Activated CD4-positive, CD25-positive, alpha-beta regulatory T cell treated with anti-CD3 and anti-CD28 coated beads, Interleukin-2, amount 50 U/mL, for 16 hours (primary cell): ENCODE results near the gene MAPK1.
"Not testable (repeated sequence)": the region's sequence is repeated elsewhere in the genome, so short reads cannot be mapped to it uniquely, and the experiment has no call there.

Experiments
- DNase-seq: peaks from one replicate; pipeline ENCODE4 v3.0.0-alpha.2; 2020; ENCODE audit warnings: low read depth, low spot score

MAPK1 gene

GRCh38 chr22:21882754-21883333 is 15.4 kb upstream of the MAPK1 start:
- not testable (repeated sequence) for DNase-seq

GRCh38 chr22:21881841-21882753 is 14.7 kb upstream of the MAPK1 start:
- DNase-seq = no peak

GRCh38 chr22:21876486-21877176 is 9.2 kb upstream of the MAPK1 start:
- DNase-seq = no peak

GRCh38 chr22:21874953-21875352 is 7.5 kb upstream of the MAPK1 start:
- not testable (repeated sequence) for DNase-seq

- DNase-seq = no peak
Observed at GRCh38 chr22:21873619-21874018, 6.2 kb upstream of the MAPK1 start.

- not testable (repeated sequence) for DNase-seq
Observed at GRCh38 chr22:21872741-21873140, 5.3 kb upstream of the MAPK1 start.

- DNase-seq = no peak
Observed at GRCh38 chr22:21868651-21869050, 1.2 kb upstream of the MAPK1 start.

- DNase-seq = no peak
Observed at GRCh38 chr22:21866833-21867527, 465 bp downstream of the MAPK1 start.

- DNase-seq = no peak
Observed at GRCh38 chr22:21865041-21865440, 2.4 kb downstream of the MAPK1 start.

- DNase-seq = no peak
Observed at GRCh38 chr22:21862386-21863245, 4.8 kb downstream of the MAPK1 start.

GRCh38 chr22:21861851-21862250 is 5.6 kb downstream of the MAPK1 start:
- no peak for DNase-seq

GRCh38 chr22:21861264-21861848 is 6.1 kb downstream of the MAPK1 start:
- DNase-seq = no peak

GRCh38 chr22:21860491-21861039 is 6.9 kb downstream of the MAPK1 start:
- DNase-seq = no peak

GRCh38 chr22:21858025-21858764 is 9.2 kb downstream of the MAPK1 start:
- DNase-seq = no peak

GRCh38 chr22:21857481-21857914 is 9.9 kb downstream of the MAPK1 start:
- DNase-seq = no peak

GRCh38 chr22:21856868-21857267 is 10.6 kb downstream of the MAPK1 start:
- no peak for DNase-seq

- DNase-seq = no peak
Observed at GRCh38 chr22:21856197-21856596, 11.2 kb downstream of the MAPK1 start.

- DNase-seq = no peak
Observed at GRCh38 chr22:21855676-21856075, 11.8 kb downstream of the MAPK1 start.

GRCh38 chr22:21850660-21851059 is 16.8 kb downstream of the MAPK1 start:
- DNase-seq = no peak
